Fibroblast of pulmonary artery (primary cell): ENCODE results near the gene NOL9.

Source experiments
- DNase-seq: peaks from one replicate; pipeline ENCODE4 v3.0.0-alpha.2; 2010; ENCODE audit warnings: low read depth
- H3K4me3 ChIP-seq: replicated peaks from 2 replicates; pipeline ENCODE4 v1.5.1; 2011; ENCODE audit warnings: low read depth, mild to moderate bottlenecking, control low read depth, low read length, moderate library complexity
- TF ChIP-seq, protein P1 (sequence below): IDR thresholded peaks from 2 replicates; pipeline ENCODE4 v1.5.1; 2011; ENCODE audit warnings: mild to moderate bottlenecking, control low read depth, low read length, inconsistent platforms; ENCODE audit errors: missing control alignments

The NOL9 gene

DNA sequence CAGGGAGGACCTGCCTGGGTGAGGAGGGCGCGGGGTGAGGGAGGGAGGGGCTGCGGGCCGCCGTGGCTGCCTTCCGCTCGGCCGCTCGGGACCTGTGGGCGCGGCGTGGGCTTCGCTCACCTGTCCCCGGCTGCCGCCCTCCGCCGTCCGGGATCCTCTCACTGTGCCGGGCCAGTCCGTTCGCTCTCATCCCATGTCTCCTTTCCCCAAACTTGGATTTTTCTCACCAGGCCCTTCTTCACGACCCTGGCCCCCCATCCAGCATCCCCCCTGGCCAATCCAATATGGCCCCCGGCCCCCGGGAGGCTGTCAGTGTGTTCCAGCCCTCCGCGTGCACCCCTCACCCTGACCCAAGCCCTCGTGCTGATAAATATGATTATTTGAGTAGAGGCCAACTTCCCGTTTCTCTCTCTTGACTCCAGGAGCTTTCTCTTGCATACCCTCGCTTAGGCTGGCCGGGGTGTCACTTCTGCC, 25.8 kb upstream of the NOL9 start:
- TF ChIP-seq, protein P1, sequence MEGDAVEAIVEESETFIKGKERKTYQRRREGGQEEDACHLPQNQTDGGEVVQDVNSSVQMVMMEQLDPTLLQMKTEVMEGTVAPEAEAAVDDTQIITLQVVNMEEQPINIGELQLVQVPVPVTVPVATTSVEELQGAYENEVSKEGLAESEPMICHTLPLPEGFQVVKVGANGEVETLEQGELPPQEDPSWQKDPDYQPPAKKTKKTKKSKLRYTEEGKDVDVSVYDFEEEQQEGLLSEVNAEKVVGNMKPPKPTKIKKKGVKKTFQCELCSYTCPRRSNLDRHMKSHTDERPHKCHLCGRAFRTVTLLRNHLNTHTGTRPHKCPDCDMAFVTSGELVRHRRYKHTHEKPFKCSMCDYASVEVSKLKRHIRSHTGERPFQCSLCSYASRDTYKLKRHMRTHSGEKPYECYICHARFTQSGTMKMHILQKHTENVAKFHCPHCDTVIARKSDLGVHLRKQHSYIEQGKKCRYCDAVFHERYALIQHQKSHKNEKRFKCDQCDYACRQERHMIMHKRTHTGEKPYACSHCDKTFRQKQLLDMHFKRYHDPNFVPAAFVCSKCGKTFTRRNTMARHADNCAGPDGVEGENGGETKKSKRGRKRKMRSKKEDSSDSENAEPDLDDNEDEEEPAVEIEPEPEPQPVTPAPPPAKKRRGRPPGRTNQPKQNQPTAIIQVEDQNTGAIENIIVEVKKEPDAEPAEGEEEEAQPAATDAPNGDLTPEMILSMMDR: no peak
- peak overlapping the region; percentile 81 for H3K4me3 ChIP-seq
- DNase-seq: no peak

DNA sequence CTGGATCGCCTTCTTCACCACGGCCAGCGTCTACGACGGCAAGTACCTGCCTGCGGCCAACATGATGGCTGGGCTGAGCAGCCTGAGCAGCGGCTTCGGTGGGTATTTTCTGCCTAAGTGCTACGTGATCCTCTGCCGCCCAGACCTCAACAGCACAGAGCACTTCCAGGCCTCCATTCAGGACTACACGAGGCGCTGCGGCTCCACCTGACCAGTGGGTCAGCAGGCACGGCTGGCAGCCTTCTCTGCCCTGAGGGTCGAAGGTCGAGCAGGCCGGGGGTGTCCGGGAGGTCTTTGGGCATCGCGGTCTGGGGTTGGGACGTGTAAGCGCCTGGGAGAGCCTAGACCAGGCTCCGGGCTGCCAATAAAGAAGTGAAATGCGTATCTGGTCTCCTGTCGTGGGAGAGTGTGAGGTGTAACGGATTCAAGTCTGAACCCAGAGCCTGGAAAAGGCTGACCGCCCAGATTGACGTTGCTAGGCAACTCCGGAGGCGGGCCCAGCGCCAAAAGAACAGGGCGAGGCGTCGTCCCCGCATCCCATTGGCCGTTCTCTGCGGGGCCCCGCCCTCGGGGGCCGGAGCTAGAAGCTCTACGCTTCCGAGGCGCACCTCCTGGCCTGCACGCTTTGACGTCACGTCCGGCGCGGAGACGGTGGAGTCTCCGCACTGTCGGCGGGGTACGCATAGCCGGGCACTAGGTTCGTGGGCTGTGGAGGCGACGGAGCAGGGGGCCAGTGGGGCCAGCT, 25.2 kb upstream of the NOL9 start, which contains the start of gene ZBTB48:
Gene ZBTB48 (plus strand): TSS at position 621 of the 745 bp plus-strand sequence. CDS start 616 bp downstream, outside the sequence.
- peak within 1 kb of the TSS; percentile 81 for H3K4me3 ChIP-seq
- TF ChIP-seq, protein P1: no peak
- peak; percentile 97 for DNase-seq

DNA sequence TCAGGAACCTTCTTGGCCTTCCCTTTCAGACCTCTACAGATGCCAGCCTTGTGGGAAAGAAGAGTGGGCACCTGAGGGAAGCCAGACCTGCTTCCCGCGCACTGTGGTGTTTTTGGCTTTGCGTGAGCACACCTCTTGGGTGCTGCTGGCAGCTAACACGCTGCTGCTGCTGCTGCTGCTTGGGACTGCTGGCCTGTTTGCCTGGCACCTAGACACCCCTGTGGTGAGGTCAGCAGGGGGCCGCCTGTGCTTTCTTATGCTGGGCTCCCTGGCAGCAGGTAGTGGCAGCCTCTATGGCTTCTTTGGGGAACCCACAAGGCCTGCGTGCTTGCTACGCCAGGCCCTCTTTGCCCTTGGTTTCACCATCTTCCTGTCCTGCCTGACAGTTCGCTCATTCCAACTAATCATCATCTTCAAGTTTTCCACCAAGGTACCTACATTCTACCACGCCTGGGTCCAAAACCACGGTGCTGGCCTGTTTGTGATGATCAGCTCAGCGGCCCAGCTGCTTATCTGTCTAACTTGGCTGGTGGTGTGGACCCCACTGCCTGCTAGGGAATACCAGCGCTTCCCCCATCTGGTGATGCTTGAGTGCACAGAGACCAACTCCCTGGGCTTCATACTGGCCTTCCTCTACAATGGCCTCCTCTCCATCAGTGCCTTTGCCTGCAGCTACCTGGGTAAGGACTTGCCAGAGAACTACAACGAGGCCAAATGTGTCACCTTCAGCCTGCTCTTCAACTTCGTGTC, 24.5 kb upstream of the NOL9 start:
- DNase-seq: no peak
- H3K4me3 ChIP-seq: no peak overlapping the region
- TF ChIP-seq, protein P1: no peak

DNA sequence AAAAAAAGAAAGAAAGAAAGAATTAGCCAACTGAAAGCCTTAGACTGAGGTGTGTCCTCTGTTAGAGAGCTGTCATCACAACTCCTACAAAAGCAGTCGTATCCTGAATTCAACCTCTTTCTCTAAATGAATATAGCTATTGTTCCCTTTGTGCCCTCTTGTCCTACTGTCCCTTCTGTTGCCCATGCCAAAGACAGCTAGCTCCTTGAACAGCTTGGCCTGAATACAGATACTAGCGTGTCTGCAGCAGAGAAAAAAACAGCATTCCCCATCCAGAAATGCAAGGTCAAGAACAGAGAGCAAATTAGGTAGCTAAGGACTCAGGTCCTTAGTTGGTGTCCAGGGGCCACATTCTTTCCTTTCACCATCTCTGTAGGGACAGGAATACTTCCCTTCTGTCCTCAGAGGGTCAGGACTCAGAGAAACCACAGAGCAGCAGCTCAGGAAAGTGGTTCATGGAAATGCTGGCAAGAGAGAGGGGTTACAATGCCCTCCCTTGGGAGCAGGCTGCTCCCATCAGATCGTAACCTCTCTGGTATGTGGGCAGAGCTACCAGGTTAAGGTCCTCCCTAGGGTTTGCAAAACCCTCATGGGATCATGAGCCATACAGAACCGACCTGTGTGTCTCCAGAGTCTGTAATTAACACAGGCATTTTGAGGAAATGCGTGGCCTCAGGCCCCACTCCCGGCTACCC, 23.7 kb upstream of the NOL9 start:
- TF ChIP-seq, protein P1: no peak
- H3K4me3 ChIP-seq: no peak overlapping the region
- no peak for DNase-seq

DNA sequence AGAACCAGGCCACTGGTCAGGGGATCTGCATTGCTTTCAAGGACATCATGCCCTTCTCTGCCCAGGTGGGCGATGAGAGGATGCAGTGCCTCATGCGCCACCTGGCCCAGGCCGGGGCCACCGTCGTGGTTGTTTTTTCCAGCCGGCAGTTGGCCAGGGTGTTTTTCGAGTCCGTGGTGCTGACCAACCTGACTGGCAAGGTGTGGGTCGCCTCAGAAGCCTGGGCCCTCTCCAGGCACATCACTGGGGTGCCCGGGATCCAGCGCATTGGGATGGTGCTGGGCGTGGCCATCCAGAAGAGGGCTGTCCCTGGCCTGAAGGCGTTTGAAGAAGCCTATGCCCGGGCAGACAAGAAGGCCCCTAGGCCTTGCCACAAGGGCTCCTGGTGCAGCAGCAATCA, 20.5 kb upstream of the NOL9 start:
- H3K4me3 ChIP-seq: no peak overlapping the region
- TF ChIP-seq, protein P1: no peak
- no peak for DNase-seq

DNA sequence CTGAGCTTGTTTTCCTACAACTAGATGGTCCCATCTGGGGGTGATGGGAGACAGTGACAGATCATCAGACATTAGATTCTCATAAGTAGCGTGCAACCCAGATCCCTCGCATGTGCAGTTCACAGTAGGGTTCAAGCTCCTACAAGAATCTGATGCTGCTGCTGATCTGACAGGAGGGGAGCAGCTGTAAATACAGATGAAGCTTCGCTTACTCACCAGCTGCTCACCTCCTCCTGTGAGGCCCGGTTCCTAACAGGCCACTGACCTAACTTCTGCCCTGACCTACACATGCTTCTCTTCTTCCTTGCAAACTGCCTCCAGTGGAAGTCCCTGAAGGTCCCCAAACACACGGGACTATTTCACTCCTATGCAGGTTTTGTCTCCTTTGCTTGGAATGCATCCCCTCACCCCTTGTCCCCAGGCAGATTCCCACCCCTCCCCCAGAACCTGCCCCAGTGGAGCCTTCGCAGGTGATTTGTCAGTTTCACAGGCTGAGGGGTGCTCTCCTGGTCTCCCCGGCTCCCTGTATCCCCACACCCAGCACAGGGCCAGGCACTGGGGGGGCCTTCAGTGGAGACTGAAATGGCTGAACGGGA, 19.8 kb upstream of the NOL9 start:
- H3K4me3 ChIP-seq: no peak overlapping the region
- DNase-seq: no peak
- TF ChIP-seq, protein P1: no peak
